HuH-7.5 (cell line): Measurements from ENCODE around the gene ITGA4.

Experiments
- DNase-seq: peaks from one replicate; pipeline ENCODE4 v3.0.0; 2011; ENCODE audit warnings: low spot score

The ITGA4 gene

GRCh38 chr2:181575024-181575649 lies 118.0 kb downstream of the ITGA4 start:
- DNase-seq: no peak

DNA sequence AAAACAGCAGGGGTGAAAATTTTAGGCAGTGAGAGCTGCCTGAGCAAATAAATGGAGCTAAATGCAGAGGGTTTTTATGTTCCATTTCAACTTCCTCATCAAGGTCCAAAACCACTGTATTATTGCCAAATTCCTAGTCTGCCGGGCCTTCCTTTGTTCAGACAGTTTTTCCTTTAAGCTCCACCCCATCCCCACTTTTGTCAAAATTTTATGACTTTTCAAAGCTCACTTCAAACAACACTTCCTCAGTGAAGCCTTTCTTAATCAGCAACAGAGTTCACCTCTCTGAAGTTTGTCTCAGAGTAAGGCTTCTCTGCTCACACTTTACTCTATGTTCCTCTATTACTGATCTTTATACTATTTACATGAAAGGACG lies 118.5 kb downstream of the ITGA4 start:
- no peak for DNase-seq

DNA sequence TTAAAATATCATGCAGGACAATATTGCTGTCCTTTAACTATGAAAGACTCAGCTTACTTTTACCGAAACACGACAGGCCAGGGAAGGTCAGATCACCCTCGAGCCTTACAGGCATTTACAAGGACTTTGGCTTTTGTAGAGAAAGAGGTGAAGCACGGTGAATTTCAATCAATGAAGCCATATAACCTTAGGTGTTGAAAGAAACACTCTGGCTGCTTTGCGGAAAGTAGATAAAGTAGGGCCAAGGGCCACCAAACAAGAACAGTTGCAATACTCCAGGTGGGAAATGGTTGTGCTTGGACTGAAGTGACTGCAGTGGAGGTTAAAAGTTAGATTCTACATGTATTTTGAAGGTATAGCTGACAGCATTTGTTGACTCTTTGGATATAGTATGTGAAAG lies 119.2 kb downstream of the ITGA4 start:
- DNase-seq: no peak

- DNase-seq: no peak
These were observed 121.6 kb downstream of the ITGA4 start for GRCh38 chr2:181578829-181579228.

DNA sequence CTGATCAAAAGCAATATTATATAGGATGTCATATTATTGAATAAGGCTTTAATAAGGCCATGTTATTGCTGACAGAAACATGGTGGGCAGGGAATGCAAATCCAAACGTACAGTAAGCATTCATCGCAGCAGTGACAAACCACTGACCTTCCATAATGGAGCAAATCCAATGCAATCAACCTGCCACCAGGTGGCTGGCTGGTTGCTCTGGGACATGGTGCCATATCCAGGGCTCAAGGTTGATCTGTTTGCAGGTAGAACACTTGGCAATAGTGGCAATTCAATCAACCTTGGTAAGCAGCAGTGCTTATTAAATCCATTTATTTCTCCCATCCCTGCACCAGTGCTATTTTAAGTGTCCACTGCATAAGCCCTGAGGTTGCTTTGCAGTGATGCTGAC lies 124.3 kb downstream of the ITGA4 start:
- DNase-seq: no peak

DNA sequence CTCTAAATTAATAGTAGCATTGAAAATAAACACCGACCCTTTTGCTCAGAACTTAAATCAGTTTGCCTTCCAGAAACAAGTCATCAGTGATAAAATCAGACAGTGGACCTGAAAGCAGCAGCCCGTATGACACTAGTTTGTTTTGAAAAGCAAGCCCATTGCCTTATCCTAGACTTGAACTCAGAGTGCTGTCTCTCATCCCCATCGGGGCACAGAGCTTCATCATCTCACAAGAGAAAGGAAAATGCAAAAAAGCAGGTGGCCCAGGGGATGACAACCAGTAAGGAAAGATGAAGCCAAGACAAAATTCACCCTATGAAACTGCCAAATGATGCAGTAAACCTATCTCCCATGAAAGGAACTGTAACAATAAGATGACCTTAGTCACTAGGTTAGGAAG lies 128.5 kb downstream of the ITGA4 start:
- DNase-seq: no peak
